Iris pigment epithelial cell (primary cell): ENCODE results near the gene ETF1.

Experiments used
- DNase-seq: peaks from one replicate; pipeline ENCODE4 v3.0.0-alpha.2; 2011; ENCODE audit warnings: low read depth

The ETF1 gene

DNA sequence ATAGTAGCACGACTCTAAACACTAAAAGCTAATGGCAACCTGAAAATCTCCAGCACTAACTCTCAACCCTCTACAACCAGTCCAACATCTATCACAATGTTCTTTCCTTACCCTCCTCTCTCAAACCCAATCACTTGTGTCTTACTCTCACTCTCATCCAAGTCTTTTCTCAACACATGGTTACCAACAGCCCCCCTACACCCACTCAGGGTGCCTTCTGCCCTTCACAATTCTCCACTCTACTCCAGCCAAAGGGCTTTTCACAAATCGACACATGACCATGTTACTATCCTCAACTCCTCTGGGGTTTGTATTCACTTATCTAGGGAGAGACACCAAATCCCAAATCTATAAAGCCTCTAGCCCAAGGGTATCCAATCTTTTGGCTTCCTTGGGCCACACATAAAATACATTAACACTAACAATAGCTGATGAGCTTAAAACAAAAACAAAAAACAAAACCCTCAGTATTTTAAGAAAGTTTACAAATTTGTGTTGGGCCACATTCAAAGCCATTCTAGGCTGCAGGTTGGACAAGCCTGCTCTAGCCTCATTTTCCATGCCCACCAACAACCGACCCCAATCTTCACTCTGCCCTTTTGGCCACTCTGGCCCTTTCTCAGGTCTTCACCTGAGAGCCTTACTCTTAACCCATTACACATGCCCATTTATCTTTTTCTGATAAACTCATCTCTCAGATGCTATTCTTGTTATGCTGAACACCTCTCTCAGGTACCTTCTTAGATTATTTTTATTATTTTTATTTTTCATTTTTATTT lies 20.5 kb upstream of the ETF1 start:
- DNase-seq = no peak

DNA sequence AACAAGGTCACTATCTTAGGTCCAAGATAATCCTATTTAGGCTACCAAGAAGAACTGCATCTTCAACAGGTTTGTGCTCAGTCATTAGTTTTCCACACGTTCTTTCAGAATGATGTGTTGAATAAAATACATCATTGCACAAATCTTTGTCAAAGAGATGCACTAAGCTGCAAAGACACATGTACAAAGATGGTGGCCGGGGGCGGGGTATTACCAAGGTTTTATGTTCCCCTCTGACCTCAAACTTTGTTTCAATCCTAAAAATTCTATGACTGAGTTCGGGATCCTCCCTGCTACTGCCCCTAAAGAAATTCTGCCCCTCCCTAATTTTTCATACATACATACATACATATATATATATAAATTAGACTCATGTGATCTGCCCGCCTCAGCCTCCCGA lies 17.9 kb upstream of the ETF1 start:
- DNase-seq = no peak

DNA sequence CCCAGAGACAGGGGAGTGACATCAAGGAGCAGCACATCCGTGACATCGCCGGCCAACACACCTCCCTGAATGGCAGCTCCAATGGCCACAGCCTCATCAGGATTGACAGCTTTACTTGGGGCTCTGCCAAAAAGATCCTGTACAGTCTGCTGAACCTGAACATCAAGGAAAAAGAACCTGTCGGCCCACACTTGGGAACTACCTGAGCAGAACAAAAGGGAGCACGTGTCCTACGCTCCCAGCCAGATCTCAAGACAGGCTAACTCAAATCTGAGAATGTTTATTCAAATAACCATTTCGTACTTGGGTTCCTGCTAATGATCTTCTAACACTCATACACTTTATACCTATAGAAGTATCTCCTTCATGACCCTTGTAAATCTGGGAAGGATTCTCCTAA lies 16.9 kb upstream of the ETF1 start:
- no peak for DNase-seq

DNA sequence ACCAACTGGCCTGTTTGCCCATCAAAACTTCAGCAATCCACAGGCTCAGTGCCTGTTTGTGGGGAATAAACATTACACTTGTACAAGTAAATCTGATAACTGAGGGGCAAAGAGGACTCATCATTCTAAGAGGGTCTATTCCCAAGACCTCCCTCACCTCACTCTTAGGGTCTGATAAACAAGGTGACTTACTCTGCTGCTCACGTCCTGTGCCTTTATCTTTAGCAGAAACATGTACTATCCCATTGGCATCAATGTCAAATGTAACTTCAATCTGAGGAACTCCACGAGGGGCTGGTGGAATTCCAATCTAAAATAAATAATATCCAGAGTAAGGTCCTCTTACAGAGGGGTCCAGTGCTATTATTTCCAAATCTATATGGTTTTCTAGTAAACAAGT lies 14.6 kb upstream of the ETF1 start:
- no peak for DNase-seq

DNA sequence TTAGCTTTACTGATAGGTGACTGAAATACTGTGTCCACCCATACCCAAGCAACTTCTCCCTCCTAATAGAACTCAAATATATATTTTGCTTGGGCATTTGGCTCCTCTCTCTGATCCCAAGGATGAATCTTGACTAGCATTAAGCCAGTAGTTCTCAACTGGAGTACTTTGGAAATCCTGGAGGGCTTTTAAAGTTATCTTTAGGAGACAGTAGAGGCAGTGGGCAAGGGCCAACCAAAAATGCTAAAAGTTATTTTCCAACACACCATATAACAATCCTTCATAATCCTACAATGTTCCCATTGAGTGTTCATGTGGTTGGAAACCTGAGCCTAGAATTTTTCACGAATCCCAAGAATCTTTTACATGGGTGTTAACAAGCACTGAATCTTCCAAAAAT lies 11.1 kb upstream of the ETF1 start:
- DNase-seq = no peak

DNA sequence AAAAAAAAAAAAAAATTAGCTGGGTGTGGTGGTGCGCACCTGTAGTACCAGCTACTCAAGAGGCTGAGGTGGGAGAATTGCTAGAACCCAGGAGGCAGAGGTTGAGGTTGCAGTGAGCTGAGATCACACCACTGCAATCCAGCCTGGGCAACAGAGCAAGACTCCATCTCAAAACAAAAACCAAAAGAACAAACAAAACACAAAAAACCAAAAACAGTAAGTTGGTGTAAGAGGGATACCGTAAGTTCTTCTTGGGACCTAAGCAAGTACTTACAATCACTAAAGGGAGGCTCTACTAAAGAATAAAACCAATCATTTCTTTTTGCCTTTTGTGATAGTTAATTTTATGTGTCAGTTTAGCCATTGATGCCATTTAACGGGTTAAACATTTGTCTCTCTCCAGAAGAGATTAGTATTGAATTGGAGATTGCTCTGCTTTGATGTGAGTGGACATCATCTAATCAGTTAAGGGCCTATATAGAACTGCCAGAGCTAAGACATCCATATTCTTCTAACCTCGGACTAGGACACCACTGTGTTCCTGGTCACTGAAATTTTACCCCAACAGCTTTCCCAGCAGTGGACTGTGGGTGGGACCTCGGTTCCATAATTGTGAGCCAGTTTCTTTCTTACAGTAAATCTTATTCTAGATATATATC lies 10.5 kb upstream of the ETF1 start:
- DNase-seq = no peak

DNA sequence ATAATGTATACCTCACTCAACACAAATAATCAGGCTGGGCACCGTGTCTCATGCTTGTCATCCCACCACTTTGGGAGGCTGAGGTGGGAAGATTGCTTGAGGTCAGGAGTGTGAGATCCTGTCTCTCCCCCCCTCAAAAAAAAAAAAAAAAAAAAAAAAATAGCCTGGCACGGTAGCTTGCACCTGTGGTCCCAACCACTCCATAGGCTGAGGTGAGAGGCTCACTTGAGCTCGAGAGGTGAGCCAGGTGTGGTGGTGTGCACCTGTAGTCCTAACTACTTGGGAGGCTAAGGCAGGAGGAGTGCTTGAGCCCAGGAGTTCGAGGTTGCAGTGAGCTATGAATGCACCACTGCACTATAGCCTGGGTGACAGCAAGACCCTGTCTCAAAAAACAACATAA lies 9.6 kb upstream of the ETF1 start:
- no peak for DNase-seq

DNA sequence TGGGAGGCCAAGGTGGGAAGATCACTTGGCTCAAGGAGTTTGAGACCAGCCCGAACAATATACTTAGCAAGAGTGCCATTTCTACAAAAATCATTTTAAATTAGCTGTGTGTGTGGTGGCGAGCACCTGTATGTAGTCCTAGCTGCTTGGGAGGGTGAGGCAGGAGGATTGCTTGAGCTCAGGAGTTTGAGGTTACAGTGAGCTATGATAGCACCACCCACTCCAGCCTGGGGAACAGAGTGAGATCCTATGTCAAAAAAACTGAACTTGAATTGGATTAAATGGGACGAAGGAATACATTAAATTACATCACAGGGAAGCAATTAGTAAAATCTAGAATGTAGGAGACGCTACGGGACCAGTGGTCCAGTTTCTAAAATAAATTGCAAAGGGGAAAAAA lies 6.4 kb upstream of the ETF1 start:
- DNase-seq = no peak

DNA sequence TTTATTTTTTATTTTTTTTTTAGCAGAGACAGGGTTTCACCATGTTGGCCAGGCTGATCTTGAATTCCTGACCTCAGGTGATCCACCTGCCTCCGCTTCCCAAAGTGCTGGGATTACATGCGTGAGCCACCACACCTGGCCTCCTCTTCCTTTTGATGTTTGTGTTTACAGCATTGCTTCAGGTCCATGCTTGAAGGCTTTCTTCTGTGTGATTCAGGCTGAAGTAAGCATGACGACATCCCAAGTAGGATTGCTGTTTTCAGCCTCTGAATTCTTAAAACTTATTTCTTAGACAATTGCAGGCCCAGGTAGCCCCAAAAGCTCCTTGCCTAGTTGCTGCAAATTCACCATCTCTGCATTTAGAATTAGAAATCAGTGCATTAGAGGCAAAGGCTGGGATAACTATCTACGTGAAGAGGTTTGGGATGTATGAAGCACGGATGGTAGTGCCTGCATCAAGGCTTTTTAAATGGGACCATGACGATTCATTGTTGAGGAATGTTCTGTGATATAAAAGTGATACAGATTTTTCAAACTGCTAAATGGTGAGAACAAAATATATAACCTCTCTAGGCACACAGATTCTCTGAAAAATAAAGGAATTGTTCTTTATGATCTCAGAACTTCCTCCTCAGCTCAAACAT lies 3.0 kb upstream of the ETF1 start:
- DNase-seq = peak; percentile 46

DNA sequence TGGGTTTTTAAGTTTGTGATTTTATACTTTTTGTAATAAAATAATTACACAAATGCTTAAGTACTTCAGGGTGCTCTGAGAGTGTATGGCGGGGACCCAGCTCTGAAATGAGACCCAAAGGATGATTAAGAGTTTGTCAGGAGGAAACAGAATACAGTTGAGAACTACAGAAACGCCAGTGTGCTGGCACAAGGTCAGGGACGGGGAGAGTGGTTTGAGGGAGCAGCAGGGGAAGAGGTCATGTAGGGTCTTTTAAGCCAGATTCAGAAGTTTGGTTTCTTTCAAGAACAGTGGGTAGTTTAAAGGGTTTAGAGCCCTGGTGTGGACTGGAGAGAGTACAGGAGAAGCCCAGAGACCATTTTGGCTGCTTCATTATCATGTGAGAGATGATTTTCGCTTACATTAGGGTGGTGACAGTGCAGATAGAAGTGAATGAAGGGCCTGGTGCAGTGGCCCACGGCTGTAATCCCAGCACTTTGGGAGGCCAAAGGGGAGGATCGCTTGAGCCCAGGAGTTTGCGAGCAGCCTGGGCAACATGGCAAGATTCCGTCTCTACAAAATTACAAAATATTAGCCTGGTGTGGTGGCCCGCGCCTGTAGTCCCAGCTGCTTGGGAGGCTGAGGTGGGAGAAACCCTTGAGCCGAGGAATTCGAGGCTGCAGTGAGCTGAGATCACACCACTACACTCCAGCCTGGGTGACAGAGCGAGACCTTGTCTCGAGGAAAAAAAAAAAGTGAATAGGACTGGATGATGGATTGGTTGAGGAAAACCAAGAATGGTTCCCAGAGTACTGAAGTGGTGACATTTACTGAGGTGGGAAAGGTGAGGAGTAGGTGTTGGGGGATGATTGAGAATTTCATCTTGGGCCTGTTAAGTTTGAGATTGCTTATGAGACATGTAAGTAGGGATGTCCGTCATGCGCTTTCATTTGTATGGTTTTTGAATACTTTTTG lies 1.4 kb upstream of the ETF1 start:
- peak; percentile 46 for DNase-seq

DNA sequence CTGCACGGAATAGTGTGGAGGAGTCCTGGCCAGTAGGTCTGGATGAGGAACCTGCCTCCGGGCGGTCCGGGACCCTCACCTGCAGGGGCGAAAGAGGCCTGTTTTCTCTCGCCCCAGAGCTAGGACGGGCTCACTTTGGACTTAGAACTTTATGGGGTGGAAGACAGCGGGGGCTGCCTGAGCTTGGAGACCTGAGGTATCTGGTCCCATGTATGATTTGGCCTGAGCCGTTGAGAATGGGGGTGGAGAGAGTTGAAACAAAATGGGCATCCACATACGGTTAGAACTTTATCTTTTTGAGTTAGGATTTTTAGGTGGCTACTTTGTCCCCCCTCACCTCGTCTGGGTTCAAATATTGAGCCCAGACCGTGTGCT lies 681 bp upstream of the ETF1 start:
- peak; percentile 85 for DNase-seq

DNA sequence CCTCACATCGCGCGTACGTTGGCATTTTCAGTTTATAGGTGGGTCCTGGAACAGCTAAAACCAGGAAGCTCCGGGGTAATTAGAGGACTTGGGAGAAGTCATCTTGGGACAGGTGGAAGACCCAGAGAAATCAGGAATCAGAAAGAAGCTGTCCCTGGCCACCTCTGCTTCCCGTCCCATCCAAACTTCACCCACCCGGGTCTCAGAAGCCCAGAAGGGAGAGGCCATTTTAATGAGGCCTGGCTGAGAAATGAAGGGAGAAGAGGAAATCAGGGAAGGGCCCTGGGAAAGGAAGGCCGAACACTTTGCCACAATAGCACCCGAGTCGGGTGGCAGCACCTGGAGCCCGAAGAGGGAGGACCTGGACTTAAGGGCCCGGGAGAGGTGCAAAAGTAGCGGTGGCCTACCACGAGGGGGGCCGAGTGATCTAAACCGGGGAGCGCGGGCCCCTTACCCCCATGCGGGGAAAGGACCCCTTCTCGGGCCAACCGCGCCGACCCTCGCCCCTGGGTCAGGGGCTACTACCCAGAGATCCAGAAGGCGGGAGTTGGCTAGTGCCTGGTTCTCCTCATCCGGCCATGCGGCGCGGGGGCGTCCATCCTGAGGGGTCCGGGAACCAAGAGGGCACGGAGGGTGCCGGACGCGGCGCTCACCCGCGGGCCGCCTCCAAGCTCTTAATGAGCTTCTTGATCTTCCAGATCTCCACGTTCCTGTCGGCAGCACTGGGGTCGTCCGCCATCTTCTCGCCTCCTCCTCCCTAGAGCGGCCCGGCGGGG lies 668 bp downstream of the ETF1 start:
- no peak for DNase-seq

DNA sequence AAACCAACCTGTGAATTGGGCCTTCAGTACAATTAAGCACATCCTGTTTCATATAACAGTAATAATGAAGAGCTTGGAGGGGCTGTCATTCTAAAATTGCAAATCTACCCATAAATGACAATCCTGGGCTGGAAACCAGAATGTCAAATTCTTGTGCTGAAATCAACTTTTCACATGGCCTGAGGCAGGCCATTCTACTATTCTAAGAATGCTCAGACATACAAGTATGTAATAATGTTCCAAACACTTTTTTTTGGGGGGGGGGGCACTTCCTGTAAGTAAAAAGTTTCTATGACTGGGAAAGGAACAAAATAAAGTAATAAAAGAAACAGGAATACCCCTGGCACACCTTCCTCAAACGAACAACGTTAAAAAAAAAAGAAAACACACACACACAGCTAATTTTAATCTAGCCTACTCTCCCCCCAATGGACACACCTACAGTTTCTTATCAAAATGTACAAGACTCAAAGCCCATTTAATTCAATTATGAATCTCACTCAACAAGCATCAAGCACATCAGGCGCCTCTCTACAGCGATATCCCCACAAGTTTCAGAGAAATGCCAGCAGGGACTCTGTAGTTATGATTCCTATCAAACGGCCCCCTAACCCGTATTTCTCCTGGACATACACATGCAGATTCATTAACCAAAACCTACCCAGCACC lies 1.4 kb downstream of the ETF1 start:
- DNase-seq = peak; percentile 31

DNA sequence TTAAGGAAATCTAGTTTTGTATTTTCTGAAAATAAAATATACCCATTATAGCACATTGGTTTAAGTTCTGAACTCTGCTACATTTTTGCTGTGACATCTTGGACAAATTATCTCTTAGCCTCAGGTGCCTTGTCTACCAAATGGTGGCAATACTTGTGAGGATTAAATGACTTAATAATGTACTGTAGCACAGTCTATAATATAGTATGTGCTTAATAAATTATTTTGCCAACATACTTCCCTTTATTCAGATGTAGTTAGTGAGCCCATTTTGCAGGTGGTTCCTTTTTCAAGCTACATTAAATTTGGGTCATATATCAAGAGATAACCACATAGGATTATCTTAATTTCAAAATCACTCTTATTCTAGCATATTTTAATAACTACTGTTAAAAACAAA lies 3.2 kb downstream of the ETF1 start:
- no peak for DNase-seq

DNA sequence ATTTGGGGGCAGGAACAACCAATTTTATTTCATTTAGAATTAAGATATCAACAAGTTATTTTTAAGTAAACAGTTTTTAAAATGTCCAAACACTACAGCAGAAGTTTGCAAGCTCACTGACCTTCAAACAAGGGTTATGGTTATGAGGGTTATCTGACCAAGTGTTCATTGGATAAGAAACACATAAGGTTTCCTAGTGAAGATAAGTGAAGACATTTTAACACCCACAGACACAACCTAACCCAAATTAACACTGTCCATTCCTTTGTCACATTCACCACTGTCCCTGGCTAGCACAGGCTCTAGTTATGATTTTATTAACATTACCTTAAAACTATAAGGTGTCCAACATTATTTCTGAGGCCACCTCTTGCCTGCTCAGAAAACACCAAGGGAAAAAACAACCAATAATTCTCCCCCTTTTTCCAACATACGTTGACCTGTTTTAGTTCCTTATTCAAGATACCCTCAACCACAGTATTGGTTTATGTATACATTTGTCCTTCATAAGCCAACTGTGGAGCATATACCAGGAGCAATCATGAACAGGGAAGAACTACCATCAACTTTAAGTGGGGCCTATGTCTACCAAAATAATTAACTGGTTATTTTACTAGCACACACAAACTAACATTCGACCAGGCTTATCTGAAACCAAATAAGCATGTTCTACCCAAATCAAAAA lies 4.0 kb downstream of the ETF1 start:
- DNase-seq = no peak

DNA sequence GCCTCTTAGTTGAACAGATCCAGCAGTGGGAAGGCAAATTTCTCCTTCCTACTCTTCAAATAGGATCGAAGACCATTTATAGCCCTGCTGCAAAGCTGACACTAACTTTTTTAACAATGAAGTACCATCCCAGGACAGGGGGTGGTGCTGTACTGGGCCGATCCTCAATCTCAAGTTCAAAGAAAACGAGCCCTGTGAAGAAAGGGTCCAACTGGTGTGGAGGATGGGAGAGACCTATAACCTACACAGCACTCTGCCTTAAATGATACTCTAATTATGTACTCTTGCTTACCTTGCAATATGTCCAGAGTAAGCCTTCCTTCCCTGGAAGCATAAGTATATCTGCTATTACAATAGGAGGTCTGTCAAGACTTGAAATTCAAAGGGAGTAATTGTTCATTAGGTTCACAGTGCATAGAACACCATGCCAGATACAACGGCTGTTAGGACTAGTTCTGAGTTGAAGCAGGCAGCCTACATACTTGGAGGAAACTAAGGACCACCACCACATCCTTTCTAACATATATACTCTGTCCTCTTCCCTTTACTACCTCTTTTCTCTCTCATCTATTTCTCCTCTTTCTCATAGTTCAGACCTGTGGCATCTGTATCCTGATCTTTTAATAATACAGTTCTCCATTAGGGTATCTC lies 6.2 kb downstream of the ETF1 start:
- peak; percentile 36 for DNase-seq

DNA sequence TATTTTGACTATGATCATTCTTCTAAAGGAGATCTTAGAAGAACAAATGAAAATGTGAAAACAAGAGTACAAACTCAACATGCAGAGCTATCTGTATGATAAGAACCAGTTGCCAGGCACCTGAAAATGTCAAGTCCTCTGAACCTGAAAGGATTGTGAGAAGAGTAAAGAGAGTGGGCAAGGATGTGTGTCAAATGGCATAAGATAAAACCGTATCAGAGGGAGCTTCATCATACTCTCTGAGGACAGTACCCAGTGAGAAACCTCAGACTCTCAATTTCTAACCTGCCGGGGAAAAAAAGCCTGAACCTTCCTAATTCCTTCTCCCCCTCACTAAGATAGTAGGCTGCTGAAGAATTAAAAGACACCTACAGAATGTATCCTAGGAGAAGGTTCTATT lies 6.8 kb downstream of the ETF1 start:
- no peak for DNase-seq

DNA sequence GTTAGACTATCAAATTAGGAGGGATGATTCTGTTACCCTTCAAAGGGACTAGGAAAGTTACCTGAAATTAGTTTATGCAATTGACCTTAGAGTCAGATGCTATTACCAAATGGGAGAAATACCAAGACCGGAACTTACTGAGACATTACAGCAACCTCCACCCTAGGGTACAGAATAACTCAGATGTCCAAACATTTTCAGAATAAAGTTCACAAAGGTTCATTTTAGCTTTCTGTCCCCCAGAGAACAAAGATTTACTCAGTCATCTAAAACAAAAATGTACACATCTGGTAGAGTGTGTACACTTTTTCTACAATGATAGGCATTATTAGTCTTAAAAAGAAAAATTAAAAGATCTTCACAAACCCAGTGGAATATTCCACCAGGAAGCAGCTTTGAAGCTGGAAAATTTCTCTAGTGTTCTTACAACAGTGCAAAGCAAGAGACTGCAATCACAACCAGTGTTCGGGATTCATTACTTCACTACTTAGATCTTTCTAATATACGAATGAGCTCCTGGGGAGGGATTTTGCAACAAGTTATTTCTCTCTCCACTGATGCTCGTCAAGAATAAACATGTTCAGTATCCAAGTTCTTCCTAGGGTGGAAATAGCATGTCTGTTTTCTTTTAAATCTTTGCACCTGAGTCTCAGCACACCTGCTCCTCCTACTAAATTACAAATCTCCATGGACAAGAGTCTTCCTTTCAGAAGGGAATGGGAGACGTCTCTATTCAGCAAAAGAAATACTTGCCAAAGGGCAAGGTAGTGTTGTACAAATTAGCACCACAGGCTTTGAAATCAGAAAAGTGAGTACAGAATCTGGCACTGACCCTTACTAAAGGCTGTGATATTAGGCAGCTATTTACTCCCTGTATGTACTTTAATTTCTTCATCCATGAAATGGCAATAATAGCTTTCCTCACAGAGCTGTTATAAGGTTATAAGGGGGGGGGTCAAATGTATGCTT lies 8.8 kb downstream of the ETF1 start:
- DNase-seq = no peak

DNA sequence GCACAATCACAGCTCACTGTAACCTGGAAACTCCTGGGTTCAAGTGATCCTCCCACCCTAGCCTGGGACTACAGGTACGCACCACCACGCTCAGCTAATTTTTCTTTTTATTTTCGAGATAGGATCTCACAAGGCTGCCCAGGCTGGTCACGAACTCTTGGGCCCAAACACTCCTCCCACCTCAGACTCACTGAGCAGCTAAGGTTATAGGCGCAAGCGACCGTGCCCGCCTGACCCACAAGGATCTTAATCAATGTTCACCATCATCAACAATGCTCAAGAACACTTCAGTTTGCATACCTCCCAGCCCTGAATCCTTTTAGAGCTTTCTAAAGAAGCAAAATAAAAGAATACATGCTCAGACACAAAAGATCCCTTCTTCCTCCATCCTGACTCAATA lies 13.2 kb downstream of the ETF1 start:
- DNase-seq = no peak
